IMR-90 (cell line): ENCODE results near the gene GMPPB. TPM values are rescaled to one million over a fixed set of nuclear protein-coding genes. Genes with fewer than 3 reads are reported as not detected.

Experiments used
- ATAC-seq: fragments of 200-7000 bp; cut with Tn5 transposase; 2 replicates; pipeline ENCODE4 v1.9.1; 2020; ENCODE audit warnings: low read depth, mild to moderate bottlenecking, moderate library complexity
- BruUV-seq: library from RNA; stranded (reverse); fragments of 400-500 nt; replicated peaks from 2 replicates; lab custom pipeline; 2021; lab: Mats Ljungman, UMichigan
- CTCF ChIA-PET: fragments of 300-600 bp; formaldehyde crosslinking; extraction: SDS; loops from one replicate; lab custom pipeline; 2021; ENCODE audit warnings: antibody characterized with exemption; lab: Yijun Ruan, JAX
- POLR2A ChIA-PET: fragments of 300-600 bp; sonication (Branson Sonifier 250); formaldehyde crosslinking; loops from one replicate; lab custom pipeline; 2022; ENCODE audit warnings: antibody characterized with exemption; ENCODE audit not compliant: unreplicated experiment; lab: Charles Lee
- DNase-seq: peaks from one replicate; pipeline ENCODE4 v3.0.0; 2013
- H2AFZ ChIP-seq: replicated peaks from 2 replicates; pipeline ENCODE3; 2013; ENCODE audit warnings: low read length, mild to moderate bottlenecking; ENCODE audit not compliant: poor library complexity
- H2AK5ac ChIP-seq: 2 replicates; pipeline ENCODE4 v1.6.1; 2013; ENCODE audit warnings: low read depth, low read length, inconsistent platforms
- H2AK9ac ChIP-seq: replicated peaks from 2 replicates; pipeline ENCODE3; 2013; ENCODE audit warnings: mild to moderate bottlenecking, low read depth, low read length, moderate library complexity; ENCODE audit not compliant: poor library complexity
- H2BK120ac ChIP-seq: 2 replicates; pipeline ENCODE4 v1.6.1; 2013; ENCODE audit warnings: low read depth, low read length, inconsistent platforms
- H2BK15ac ChIP-seq: 3 replicates; pipeline ENCODE4 v1.6.1; 2013; ENCODE audit warnings: low read depth, low read length, inconsistent platforms
- H2BK20ac ChIP-seq: 2 replicates; pipeline ENCODE4 v1.6.1; 2013; ENCODE audit warnings: low read depth, mild to moderate bottlenecking, inconsistent platforms, low read length, moderate library complexity
- H2BK5ac ChIP-seq: 2 replicates; pipeline ENCODE4 v1.6.1; 2013; ENCODE audit warnings: mild to moderate bottlenecking, low read depth, low read length, inconsistent platforms; ENCODE audit not compliant: poor library complexity, severe bottlenecking
- H3K14ac ChIP-seq: replicated peaks from 2 replicates; pipeline ENCODE4 v1.6.1; 2013; ENCODE audit warnings: low read depth, low read length, inconsistent platforms
- H3K18ac ChIP-seq: 2 replicates; pipeline ENCODE4 v1.6.1; 2013; ENCODE audit warnings: low read depth, low read length, control low read depth
- H3K23ac ChIP-seq: 2 replicates; pipeline ENCODE4 v1.6.1; 2013; ENCODE audit warnings: low read depth, low read length, inconsistent platforms
- H3K27ac ChIP-seq: 2 replicates; pipeline ENCODE4 v1.5.1; 2013; ENCODE audit warnings: mild to moderate bottlenecking, control low read depth, low read length; ENCODE audit not compliant: insufficient read depth
- H3K27me3 ChIP-seq: 2 replicates; pipeline ENCODE4 v1.6.1; 2013; ENCODE audit warnings: low read length; ENCODE audit not compliant: control insufficient read depth, insufficient read depth
- H3K36me3 ChIP-seq: 2 replicates; pipeline ENCODE4 v1.6.1; 2013; ENCODE audit warnings: low read length, mixed read lengths; ENCODE audit not compliant: control insufficient read depth, insufficient read depth
- H3K4ac ChIP-seq: 2 replicates; pipeline ENCODE4 v1.6.1; 2013; ENCODE audit warnings: low read depth, low read length, inconsistent platforms
- H3K4me1 ChIP-seq: 2 replicates; pipeline ENCODE4 v1.6.1; 2013; ENCODE audit warnings: low read length, mixed read lengths; ENCODE audit not compliant: control insufficient read depth, insufficient read depth
- H3K4me2 ChIP-seq: 2 replicates; pipeline ENCODE4 v1.6.1; 2013; ENCODE audit warnings: low read depth, mild to moderate bottlenecking, control low read depth, low read length, moderate library complexity
- H3K4me3 ChIP-seq: 2 replicates; pipeline ENCODE4 v1.5.1; 2013; ENCODE audit warnings: low read depth, mild to moderate bottlenecking, control low read depth, low read length, moderate library complexity; ENCODE audit not compliant: insufficient read depth
- H3K56ac ChIP-seq: 2 replicates; pipeline ENCODE4 v1.6.1; 2013; ENCODE audit warnings: low read length, inconsistent platforms; ENCODE audit not compliant: insufficient read depth; ENCODE audit errors: extremely low read depth
- H3K79me1 ChIP-seq, 2 experiments: 2 replicates each; pipeline ENCODE4 v1.6.1; 2013; ENCODE audit warnings: low read length in 2 of 2, inconsistent platforms in 1 of 2, low read depth in 1 of 2
- H3K9ac ChIP-seq: 2 replicates; pipeline ENCODE4 v1.6.1; 2013; ENCODE audit warnings: low read depth, low read length, control low read depth
- H3K9me1 ChIP-seq: 2 replicates; pipeline ENCODE4 v1.6.1; 2013; ENCODE audit warnings: low read length, inconsistent platforms; ENCODE audit not compliant: insufficient read depth
- H3K9me3 ChIP-seq: 2 replicates; pipeline ENCODE4 v1.6.1; 2013; ENCODE audit warnings: low read length; ENCODE audit not compliant: control insufficient read depth, insufficient read depth
- H4K20me1 ChIP-seq: 2 replicates; pipeline ENCODE4 v1.6.1; 2013; ENCODE audit warnings: low read length, inconsistent platforms; ENCODE audit not compliant: insufficient read depth
- H4K5ac ChIP-seq: 2 replicates; pipeline ENCODE4 v1.6.1; 2013; ENCODE audit warnings: mild to moderate bottlenecking, low read depth, low read length, control low read depth
- H4K8ac ChIP-seq, 2 experiments: 2 replicates each; pipeline ENCODE4 v1.6.1; 2013; ENCODE audit warnings: low read depth in 2 of 2, low read length in 2 of 2, control low read depth in 1 of 2, inconsistent platforms in 1 of 2
- H4K91ac ChIP-seq: 2 replicates; pipeline ENCODE4 v1.6.1; 2013; ENCODE audit warnings: low read depth, low read length, inconsistent platforms; ENCODE audit not compliant: insufficient read depth
- BHLHE40 ChIP-seq: fragments of 150-350 bp; IDR thresholded peaks from 2 replicates; pipeline ENCODE4 v1.6.1; 2016; ENCODE audit warnings: mild to moderate bottlenecking, low read depth, low read length
- FOS ChIP-seq: fragments of 150-350 bp; IDR thresholded peaks from 2 replicates; pipeline ENCODE4 v1.6.1; 2016; ENCODE audit warnings: low read depth, low read length
- MAZ ChIP-seq: IDR thresholded peaks from 2 replicates; pipeline ENCODE4 v1.6.1; 2012; ENCODE audit warnings: low read depth, mild to moderate bottlenecking, low read length, improper control_type of control experiment, moderate library complexity, borderline replicate concordance
- MXI1 ChIP-seq: IDR thresholded peaks from 2 replicates; pipeline ENCODE4 v1.6.1; 2012; ENCODE audit warnings: low read depth, mild to moderate bottlenecking, low read length, moderate library complexity, borderline replicate concordance
- POLR2A ChIP-seq: IDR thresholded peaks from 2 replicates; pipeline ENCODE4 v1.6.1; 2012; ENCODE audit warnings: mild to moderate bottlenecking, low read depth, low read length
- WGBS, 2 experiments: methylation state at CpG; one replicate each; pipeline versions ENCODE4 v1.1.5 to v1.1.7; 2013; ENCODE audit warnings: missing lambda C conversion rate in 2 of 2; ENCODE audit not compliant: insufficient read length in 1 of 2; ENCODE audit errors: extremely low coverage in 2 of 2; 5-methylcytosine and 5-hydroxymethylcytosine counted together
- dilution Hi-C: fragments of 300-500 bp; cut with HindIII; formaldehyde crosslinking; loops from one replicate; pipeline ENCODE4 v1.14.3; 2018; ENCODE audit warnings: low sequenced_read_pairs; ENCODE audit not compliant: unreplicated experiment
- in situ Hi-C: fragments of 300-500 bp; cut with MboI; formaldehyde crosslinking; loops from 3 replicates; pipeline ENCODE4 v1.14.3; 2019; ENCODE audit warnings: low sequenced_read_pairs, inconsistent platforms, mixed read lengths
- intact Hi-C: fragments of 100-400 bp; cut with micrococcal nuclease; formaldehyde crosslinking; loops from 2 replicates; pipeline ENCODE4 v1.10.0; 2022
- polyA plus RNA-seq, 3 experiments: library from polyadenylated mRNA; depleted of rRNA; stranded (reverse); fragments of >200 nt; gene quantifications; 2 replicates each; pipeline ENCODE4 v1.2.3, GENCODE V29; 2012; ENCODE audit warnings: low replicate concordance in 1 of 3
- total RNA-seq: library from RNA; depleted of rRNA; stranded (reverse); fragments of >200 nt; gene quantifications from 2 replicates; pipeline ENCODE4 v1.2.3, GENCODE V29; 2012
- TF ChIP-seq, protein P1 (sequence below): fragments of 150-350 bp; IDR thresholded peaks from 2 replicates; pipeline ENCODE4 v1.6.1; 2017; ENCODE audit warnings: mild to moderate bottlenecking, antibody characterized with exemption, low read length, low read depth

GMPPB gene
- total and polyA plus RNA-seq, 2 of the 4 experiments (the other 2 are of a cell fraction) = 27.9 to 37.3 TPM

DNA sequence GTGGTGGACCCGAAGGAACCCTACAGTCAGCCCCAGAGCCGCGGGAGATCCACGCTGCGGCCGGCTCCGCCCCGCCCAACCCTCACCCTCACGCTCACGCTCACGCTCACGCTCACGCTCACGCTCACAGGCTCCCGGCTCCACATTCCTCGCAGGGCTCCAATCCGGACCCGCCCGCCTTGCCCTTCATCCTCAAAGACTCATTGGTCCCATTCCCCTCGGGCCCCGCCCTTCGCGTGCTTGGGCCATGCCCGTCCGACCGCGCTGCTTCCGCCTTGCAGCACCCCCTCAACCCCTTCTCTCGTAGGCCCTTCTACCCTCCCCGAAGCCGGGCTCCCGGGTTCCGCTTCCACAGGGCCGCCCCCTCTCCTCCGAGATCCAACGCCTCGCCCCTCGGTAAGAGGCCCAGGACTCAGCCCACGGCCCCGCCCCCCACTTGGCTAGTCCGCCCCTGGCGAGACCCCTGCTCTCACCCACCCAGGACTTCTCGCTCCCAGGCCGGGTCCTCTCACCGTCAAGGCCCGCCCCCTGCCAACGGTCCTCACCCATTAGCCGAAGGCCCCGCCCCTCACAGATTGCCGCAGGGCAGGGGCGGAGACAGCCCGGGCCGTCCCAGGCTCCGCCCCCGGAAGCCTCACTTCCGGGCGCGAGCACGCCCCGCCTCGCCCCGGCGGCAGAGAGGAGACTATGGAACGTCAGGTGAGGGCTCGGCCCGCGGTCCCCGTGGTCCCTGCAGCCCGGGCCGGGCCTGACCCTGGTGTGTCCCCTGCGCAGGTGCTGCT is 49.8 kb downstream of the GMPPB start, which contains the start of gene APEH:
TSS of gene APEH (plus strand) at position 637 of the 782 bp plus-strand sequence. CDS start at position 688, 51 bp downstream.
- Histone ChIP-seq H3K9me3 (no peaks in the 10 kb centered on the region), H3K56ac (peak within 1 kb of the TSS; percentile 50), H2BK5ac (peak within 1 kb of the TSS; percentile 87), H4K20me1 (peaks cover 10% of the 10 kb centered on the region; the same call in 1 of the 2 replicates), H2AFZ (peak within 1 kb of the TSS; percentile 99), H4K8ac (peak within 1 kb of the TSS; percentile 96 to 97), H3K27me3 (no peaks in the 10 kb centered on the region), H3K4ac (peak within 1 kb of the TSS; percentile 88), H3K4me1 (peaks cover 9% of the 10 kb centered on the region), H3K27ac (peak within 1 kb of the TSS; percentile 90), H2BK15ac (peak within 1 kb of the TSS; percentile 32; the same call in 1 of the 3 replicates), H2AK5ac (peak within 1 kb of the TSS; percentile 98), H3K4me3 (peak within 1 kb of the TSS; percentile 86), H3K14ac (peak within 1 kb of the TSS; percentile 92), H2BK20ac (no peak within 1 kb of the TSS), H3K79me1 (peaks cover 25 to 50% of the 10 kb centered on the region in 2 experiments), H2AK9ac (peak within 1 kb of the TSS; percentile 99), H4K91ac (peak within 1 kb of the TSS; percentile 80), H3K9me1 (peaks cover 17% of the 10 kb centered on the region), H3K36me3 (peaks cover 31% of the 10 kb centered on the region), H3K18ac (peak within 1 kb of the TSS; percentile 19; the same call in 1 of the 2 replicates), H4K5ac (peak within 1 kb of the TSS; percentile 47), H3K9ac (peak within 1 kb of the TSS; percentile 59), H3K4me2 (peak within 1 kb of the TSS; percentile 79), H2BK120ac (peak within 1 kb of the TSS; percentile 66), H3K23ac (peak within 1 kb of the TSS; percentile 75)
- CTCF ChIA-PET = interaction anchor here (0.8 kb wide), 1 partner anchor 134 kb away, joined by 7 read pairs; no protein-coding TSS in a partner anchor
- POLR2A ChIA-PET = no interaction called here
- in situ Hi-C loops = no loop called here
- no TSS peak for BruUV-seq
- intact Hi-C loops = loop anchor here (5.0 kb wide), 1 partner anchor 262 kb away; the partner anchor contains the start of genes RHOA and TCTA
- TF ChIP-seq POLR2A = peak; percentile 82
- TF ChIP-seq MAZ = peak; percentile 70; the same call in 1 of the 2 replicates
- no peak for TF ChIP-seq FOS
- TF ChIP-seq, protein P1, sequence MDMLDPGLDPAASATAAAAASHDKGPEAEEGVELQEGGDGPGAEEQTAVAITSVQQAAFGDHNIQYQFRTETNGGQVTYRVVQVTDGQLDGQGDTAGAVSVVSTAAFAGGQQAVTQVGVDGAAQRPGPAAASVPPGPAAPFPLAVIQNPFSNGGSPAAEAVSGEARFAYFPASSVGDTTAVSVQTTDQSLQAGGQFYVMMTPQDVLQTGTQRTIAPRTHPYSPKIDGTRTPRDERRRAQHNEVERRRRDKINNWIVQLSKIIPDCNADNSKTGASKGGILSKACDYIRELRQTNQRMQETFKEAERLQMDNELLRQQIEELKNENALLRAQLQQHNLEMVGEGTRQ = no peak
- TF ChIP-seq BHLHE40 = peak; percentile 65
- peak; percentile 77; the same call in 1 of the 2 replicates for TF ChIP-seq MXI1
- ATAC-seq (peak; percentile 93), DNase-seq (peak; percentile 96)
- dilution Hi-C loops = no loop called here
- WGBS, 2 experiments = 1% methylated on average over 51 of the region's 71 CpGs; no CpG with 5 or more reads in 1 of the 2 experiments
